Lower leg skin (tissue), 3 donors: Measurements from ENCODE around the gene RPL22.

ENCODE experiments used
- CTCF ChIP-seq, 3 donors: fragments of 450-650 bp; IDR thresholded peaks; one replicate each; pipeline ENCODE4 v1.5.1; 2016; ENCODE audit warnings: antibody characterized with exemption in 3 of 3, mild to moderate bottlenecking in 3 of 3, moderate library complexity in 2 of 3
- POLR2A ChIP-seq, 2 donors: fragments of 450-650 bp; IDR thresholded peaks; one replicate each; pipeline ENCODE4 v1.6.1; 2016 to 2017; ENCODE audit warnings: antibody characterized with exemption in 2 of 2, mild to moderate bottlenecking in 1 of 2, moderate library complexity in 1 of 2

GRCh38 chr1:6210591-6211355, 11.4 kb upstream of the RPL22 start:
- TF ChIP-seq CTCF (IDR thresholded peaks at IDR 0.05): no peak
- TF ChIP-seq POLR2A (IDR thresholded peaks at IDR 0.05): no peak
